A549 (cell line): ENCODE results near the gene KIF21B. TPM values are rescaled to one million over a fixed set of nuclear protein-coding genes. Genes with fewer than 3 reads are reported as not detected.

Source experiments
- ATAC-seq, 2 experiments: fragments of 200-7000 bp in 1 of 2; fragments of >200 bp in 1 of 2; cut with Nextera tagmentation in 1 of 2; cut with Tn5 transposase in 1 of 2; 3 replicates each; pipeline versions ENCODE4 v1.8.0 to v1.9.1; 2018 to 2020; ENCODE audit warnings: mild to moderate bottlenecking in 1 of 2, moderate library complexity in 1 of 2
- CTCF ChIA-PET: fragments of 300-600 bp; sonication (Branson Sonifier 250); formaldehyde crosslinking; extraction: SDS; loops from one replicate; lab custom pipeline; 2021; ENCODE audit warnings: antibody characterized with exemption, inconsistent platforms; lab: Yijun Ruan, JAX
- POLR2A ChIA-PET: fragments of 350-600 bp; formaldehyde crosslinking; extraction: SDS; loops from one replicate; lab custom pipeline; 2021; ENCODE audit warnings: antibody characterized with exemption, inconsistent platforms; lab: Yijun Ruan, JAX
- DNase-seq, 2 experiments: peaks; one replicate each; pipeline versions ENCODE4 v3.0.0 to v3.0.0-alpha.2; 2011 to 2016; ENCODE audit warnings: low read depth in 1 of 2, low spot score in 1 of 2
- FAIRE-seq: peaks from 2 replicates; lab custom pipeline; 2011; peaks lifted over from hg19 to GRCh38; lab: Jason Lieb, UNC
- H3K27ac ChIP-seq, 2 experiments: fragments of >200 bp; sonication (Bioruptor Twin); formaldehyde crosslinking; 3 replicates each; pipeline ENCODE4 v1.5.1; 2016 to 2017
- H3K4me1 ChIP-seq: fragments of >200 bp; sonication (Bioruptor Twin); formaldehyde crosslinking; 3 replicates; pipeline ENCODE4 v1.6.1; 2016
- H3K4me2 ChIP-seq: fragments of >200 bp; sonication (Bioruptor Twin); formaldehyde crosslinking; 3 replicates; pipeline ENCODE4 v1.6.1; 2016
- H3K4me3 ChIP-seq: fragments of >200 bp; sonication (Bioruptor Twin); formaldehyde crosslinking; 3 replicates; pipeline ENCODE4 v1.5.1; 2016
- H3K9me3 ChIP-seq: fragments of >200 bp; sonication (Bioruptor Twin); formaldehyde crosslinking; 3 replicates; pipeline ENCODE4 v1.6.1; 2016
- BHLHE40 ChIP-seq: IDR thresholded peaks from 2 replicates; pipeline ENCODE4 v1.6.1; 2012; ENCODE audit warnings: low read depth, low read length, inconsistent platforms
- E2F6 ChIP-seq: IDR thresholded peaks from 2 replicates; pipeline ENCODE4 v1.6.1; 2012; ENCODE audit warnings: low read depth, borderline replicate concordance
- EHF ChIP-seq: fragments of 250-450 bp; sonication (Bioruptor Pico); IDR thresholded peaks from 2 replicates; pipeline ENCODE4 v1.5.0; 2020; ENCODE audit warnings: mild to moderate bottlenecking
- EHMT2 ChIP-seq: fragments of 200-600 bp; sonication (generic); IDR thresholded peaks from 2 replicates; pipeline ENCODE4 v1.6.1; 2016; ENCODE audit warnings: antibody characterized with exemption, low read depth, mild to moderate bottlenecking, moderate library complexity
- HDAC2 ChIP-seq: fragments of 200-600 bp; sonication (generic); IDR thresholded peaks from 2 replicates; pipeline ENCODE4 v1.6.1; 2016
- HOXA7 ChIP-seq: fragments of 250-450 bp; sonication (Bioruptor Pico); IDR thresholded peaks from 2 replicates; pipeline ENCODE4 v1.5.0; 2020; ENCODE audit warnings: mild to moderate bottlenecking, moderate library complexity
- HOXB5 ChIP-seq: fragments of 250-450 bp; sonication (Bioruptor Pico); IDR thresholded peaks from 2 replicates; pipeline ENCODE4 v1.5.0; 2020; ENCODE audit warnings: mild to moderate bottlenecking, moderate library complexity
- JUN ChIP-seq, 2 experiments: fragments of >200 bp; sonication (Bioruptor Twin); formaldehyde crosslinking; IDR thresholded peaks; 2 replicates in 1 of 2; 3 replicates in 1 of 2; pipeline ENCODE4 v1.6.1; 2016 to 2017
- KDM5A ChIP-seq: fragments of 200-600 bp; sonication (generic); IDR thresholded peaks from 2 replicates; pipeline ENCODE4 v1.6.1; 2016; ENCODE audit warnings: antibody characterized with exemption, mild to moderate bottlenecking
- MAX ChIP-seq: IDR thresholded peaks from 2 replicates; pipeline ENCODE4 v1.6.1; 2012
- MAZ ChIP-seq: fragments of 150-350 bp; IDR thresholded peaks from 2 replicates; pipeline ENCODE4 v1.6.1; 2014; ENCODE audit warnings: antibody characterized with exemption, low read depth, low read length, borderline replicate concordance
- NFE2L2 ChIP-seq: fragments of 150-350 bp; conservative IDR thresholded peaks from 2 replicates; pipeline ENCODE4 v1.6.1; 2014; ENCODE audit warnings: low read length
- NPAS2 ChIP-seq: fragments of 250-450 bp; sonication (Bioruptor Pico); IDR thresholded peaks from 2 replicates; pipeline ENCODE4 v1.8.0; 2022; ENCODE audit warnings: mild to moderate bottlenecking, moderate library complexity, borderline replicate concordance
- NR3C1 ChIP-seq: fragments of >200 bp; sonication (Bioruptor Twin); formaldehyde crosslinking; IDR thresholded peaks from 3 replicates; pipeline ENCODE4 v1.6.1; 2017
- RCOR1 ChIP-seq: fragments of 150-350 bp; IDR thresholded peaks from 2 replicates; pipeline ENCODE4 v1.6.1; 2014; ENCODE audit warnings: antibody characterized with exemption, low read length, low read depth
- RNF2 ChIP-seq: fragments of 200-600 bp; sonication (generic); IDR thresholded peaks from 2 replicates; pipeline ENCODE4 v1.6.1; 2016; ENCODE audit warnings: low read depth, mild to moderate bottlenecking, antibody characterized with exemption, moderate library complexity, borderline replicate concordance
- SREBF2 ChIP-seq: fragments of 450-650 bp; IDR thresholded peaks from 2 replicates; pipeline ENCODE4 v1.6.1; 2014; ENCODE audit warnings: mild to moderate bottlenecking, moderate library complexity
- ZC3H11A ChIP-seq: fragments of 450-650 bp; IDR thresholded peaks from 2 replicates; pipeline ENCODE4 v1.6.1; 2014; ENCODE audit warnings: antibody characterized with exemption, mild to moderate bottlenecking
- ZSCAN20 ChIP-seq: fragments of 250-450 bp; sonication (Bioruptor Pico); IDR thresholded peaks from 2 replicates; pipeline ENCODE4 v1.8.0; 2022; ENCODE audit warnings: mild to moderate bottlenecking, moderate library complexity
- WGBS: methylation state at CpG from one replicate; pipeline ENCODE4 v1.1.6; 2017; ENCODE audit errors: missing lambda C conversion rate; 5-methylcytosine and 5-hydroxymethylcytosine counted together
- polyA plus RNA-seq, 4 experiments: library from polyadenylated mRNA; depleted of rRNA in 3 of 4; stranded (reverse); fragments of >200 nt; fragmentation: RNase III in 1 of 4; extraction: RNeasy Plus Mini Kit Qiagen cat#74134 plus additional on column Dnase treatment in 1 of 4; gene quantifications; 2 replicates in 3 of 4; 3 replicates in 1 of 4; pipeline ENCODE4 v1.2.3, GENCODE V29; 2011 to 2017
- TF ChIP-seq, protein P1 (sequence below): fragments of 150-350 bp; IDR thresholded peaks from 2 replicates; pipeline ENCODE4 v1.6.1; 2014; ENCODE audit warnings: low read depth, mild to moderate bottlenecking, low read length
- TF ChIP-seq, protein P2 (sequence below): IDR thresholded peaks from 2 replicates; pipeline ENCODE4 v1.6.1; 2012
- TF ChIP-seq, protein P3 (sequence below): fragments of 450-650 bp; IDR thresholded peaks from 2 replicates; pipeline ENCODE4 v1.6.1; 2014; ENCODE audit warnings: antibody characterized with exemption

KIF21B gene
- polyA plus RNA-seq, 2 of the 4 experiments (the other 2 are of a cell fraction), result 1.4 to 3.8 TPM

DNA sequence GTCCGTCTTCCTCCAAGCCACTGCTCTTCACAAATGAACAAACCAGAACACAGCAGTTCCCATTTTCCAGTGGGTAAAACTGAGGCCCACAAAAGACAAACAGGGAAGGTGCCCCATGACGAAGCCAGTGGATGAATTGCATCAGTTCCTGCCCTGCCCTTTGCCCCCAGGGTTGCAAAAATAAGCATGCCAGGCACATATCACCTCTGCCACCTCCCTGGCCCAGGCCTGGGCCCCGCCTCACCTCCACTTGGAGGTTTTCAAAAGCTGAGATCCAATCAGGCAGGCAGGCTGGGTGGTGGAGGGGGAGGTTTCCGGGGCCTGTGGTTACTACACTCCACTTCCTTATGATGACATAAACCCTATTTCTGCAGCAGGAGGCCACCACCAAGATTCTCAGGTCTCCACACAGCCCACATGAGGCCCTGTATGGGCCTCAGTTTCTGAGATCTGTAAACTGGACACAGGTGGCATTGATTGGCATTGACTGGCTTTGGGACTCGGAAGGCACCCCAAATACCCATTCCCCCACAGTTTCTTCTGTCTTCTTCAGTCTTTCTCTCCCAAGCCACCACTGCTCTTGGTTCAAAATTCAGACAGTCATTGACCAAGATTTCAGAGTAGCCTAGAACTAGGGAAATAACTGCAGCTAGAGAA, 4.1 kb downstream of the KIF21B start (continued):
- TF ChIP-seq HOXB5 (CRISPR knock-in tag) (no peak), EHMT2 (no peak), SREBF2 (no peak), EHF (CRISPR knock-in tag) (0 out of 2 replicates have a peak, but pooled peaks have one; percentile 24), MAZ (no peak), MAX (0 out of 2 replicates have a peak, but pooled peaks have one; percentile 15), E2F6 (no peak), HOXA7 (CRISPR knock-in tag) (no peak), HDAC2 (no peak), KDM5A (no peak), NR3C1 (no peak), RNF2 (no peak), ZSCAN20 (CRISPR knock-in tag) (no peak), NFE2L2 (no peak), RCOR1 (no peak), BHLHE40 (no peak), ZC3H11A (no peak), NPAS2 (CRISPR knock-in tag) (no peak)
- TF ChIP-seq, protein P1, sequence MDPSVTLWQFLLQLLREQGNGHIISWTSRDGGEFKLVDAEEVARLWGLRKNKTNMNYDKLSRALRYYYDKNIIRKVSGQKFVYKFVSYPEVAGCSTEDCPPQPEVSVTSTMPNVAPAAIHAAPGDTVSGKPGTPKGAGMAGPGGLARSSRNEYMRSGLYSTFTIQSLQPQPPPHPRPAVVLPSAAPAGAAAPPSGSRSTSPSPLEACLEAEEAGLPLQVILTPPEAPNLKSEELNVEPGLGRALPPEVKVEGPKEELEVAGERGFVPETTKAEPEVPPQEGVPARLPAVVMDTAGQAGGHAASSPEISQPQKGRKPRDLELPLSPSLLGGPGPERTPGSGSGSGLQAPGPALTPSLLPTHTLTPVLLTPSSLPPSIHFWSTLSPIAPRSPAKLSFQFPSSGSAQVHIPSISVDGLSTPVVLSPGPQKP, result no peak
- TF ChIP-seq, protein P2, sequence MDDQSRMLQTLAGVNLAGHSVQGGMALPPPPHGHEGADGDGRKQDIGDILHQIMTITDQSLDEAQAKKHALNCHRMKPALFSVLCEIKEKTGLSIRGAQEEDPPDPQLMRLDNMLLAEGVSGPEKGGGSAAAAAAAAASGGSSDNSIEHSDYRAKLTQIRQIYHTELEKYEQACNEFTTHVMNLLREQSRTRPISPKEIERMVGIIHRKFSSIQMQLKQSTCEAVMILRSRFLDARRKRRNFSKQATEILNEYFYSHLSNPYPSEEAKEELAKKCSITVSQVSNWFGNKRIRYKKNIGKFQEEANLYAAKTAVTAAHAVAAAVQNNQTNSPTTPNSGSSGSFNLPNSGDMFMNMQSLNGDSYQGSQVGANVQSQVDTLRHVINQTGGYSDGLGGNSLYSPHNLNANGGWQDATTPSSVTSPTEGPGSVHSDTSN, result no peak
- TF ChIP-seq, protein P3, sequence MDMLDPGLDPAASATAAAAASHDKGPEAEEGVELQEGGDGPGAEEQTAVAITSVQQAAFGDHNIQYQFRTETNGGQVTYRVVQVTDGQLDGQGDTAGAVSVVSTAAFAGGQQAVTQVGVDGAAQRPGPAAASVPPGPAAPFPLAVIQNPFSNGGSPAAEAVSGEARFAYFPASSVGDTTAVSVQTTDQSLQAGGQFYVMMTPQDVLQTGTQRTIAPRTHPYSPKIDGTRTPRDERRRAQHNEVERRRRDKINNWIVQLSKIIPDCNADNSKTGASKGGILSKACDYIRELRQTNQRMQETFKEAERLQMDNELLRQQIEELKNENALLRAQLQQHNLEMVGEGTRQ, result no peak

- POLR2A ChIA-PET, result no interaction called here
Measured at GRCh38 chr1:201017828-201018163, 5.7 kb downstream of the KIF21B start.

More at GRCh38 chr1:201017828-201018163, 5.7 kb downstream of the KIF21B start:
- Histone ChIP-seq H3K27ac (peak overlapping the region; percentile 72 to 96; a peak in 5 of 6 replicates), H3K9me3 (no peaks in the 10 kb centered on the region), H3K4me3 (no peak overlapping the region), H3K4me2 (peak overlapping the region; percentile 31; the same call in 2 of the 3 replicates), H3K4me1 (peaks cover 79% of the 10 kb centered on the region)
- no peak for ATAC-seq
- WGBS, result 64% methylated on average over 2 of the region's 2 CpGs
- no peak for FAIRE-seq
- no peak for TF ChIP-seq JUN (IDR thresholded peaks at IDR 0.05)
- no peak for TF ChIP-seq KDM5A
- no peak for DNase-seq
- CTCF ChIA-PET, result interaction anchor here (0.8 to 2.6 kb wide), 7 partner anchors 9 to 126 kb away, joined by 3 to 15 read pairs (median 4); no protein-coding TSS in a partner anchor
